Mesenteric fat pad (tissue), 1 donor: Measurements from ENCODE around the gene NDUFA3. TPM values are rescaled to one million over a fixed set of nuclear protein-coding genes. Genes with fewer than 3 reads are reported as not detected.

ENCODE experiments used
- DNase-seq: peaks from one replicate; pipeline ENCODE4 v3.0.0-alpha.2; 2020; ENCODE audit warnings: low spot score
- total RNA-seq: library from RNA; stranded (reverse); fragmentation: NEBNext Ultra II Directional; extraction: Animal tissue kit (Norgen Biotek cat#: 25700); gene quantifications from one replicate; pipeline ENCODE4 v1.2.1, GENCODE V29; 2021
- donor health status: DM: yes; HTN: yes; CAD: no.

The NDUFA3 gene
- total RNA-seq, 1 donor from 2014 or later: 113 TPM

- DNase-seq: no peak
Measured at GRCh38 chr19:54107876-54108490, 5.3 kb downstream of the NDUFA3 start.

- DNase-seq: no peak
Measured at GRCh38 chr19:54108496-54108895, 5.8 kb downstream of the NDUFA3 start.

GRCh38 chr19:54109651-54110050 is 7.0 kb downstream of the NDUFA3 start:
- no peak for DNase-seq

GRCh38 chr19:54114340-54115108 is 11.9 kb downstream of the NDUFA3 start:
- no peak for DNase-seq

- DNase-seq: peak; percentile 97
Measured at GRCh38 chr19:54115109-54116063, 12.7 kb downstream of the NDUFA3 start, which contains the start of the genes PRPF31 and TFPT. Gene PRPF31, plus strand, starts transcription at chr19:54115754. Its CDS starts 2,525 bp downstream, at chr19:54118279. Gene TFPT, minus strand, starts transcription at chr19:54115657. Its CDS starts 388 bp downstream, at chr19:54115269.

- no peak for DNase-seq
Measured at GRCh38 chr19:54121259-54121658, 18.6 kb downstream of the NDUFA3 start.

GRCh38 chr19:54123682-54124081 is 21.0 kb downstream of the NDUFA3 start:
- no peak for DNase-seq

- DNase-seq: no peak
Measured at GRCh38 chr19:54124393-54124792, 21.7 kb downstream of the NDUFA3 start.

GRCh38 chr19:54125713-54126112 is 23.1 kb downstream of the NDUFA3 start:
- DNase-seq: no peak

GRCh38 chr19:54127688-54128440 is 25.2 kb downstream of the NDUFA3 start:
- no peak for DNase-seq

GRCh38 chr19:54128441-54128725 is 25.7 kb downstream of the NDUFA3 start:
- DNase-seq: no peak

GRCh38 chr19:54128796-54129616 is 26.4 kb downstream of the NDUFA3 start:
- no peak for DNase-seq

GRCh38 chr19:54129617-54129996 is 27.0 kb downstream of the NDUFA3 start:
- no peak for DNase-seq

- DNase-seq: no peak
Measured at GRCh38 chr19:54133312-54133956, 30.8 kb downstream of the NDUFA3 start.

- no peak for DNase-seq
Measured at GRCh38 chr19:54133957-54134590, 31.4 kb downstream of the NDUFA3 start.

- no peak for DNase-seq
Measured at GRCh38 chr19:54136086-54136863, 33.6 kb downstream of the NDUFA3 start.

- DNase-seq: peak; percentile 99
Measured at GRCh38 chr19:54136864-54137698, 34.4 kb downstream of the NDUFA3 start.
